OCI-M2 (cell line): ENCODE results near the gene ACVR1B.

Experiments used
- DNase-seq: peaks from one replicate; lab custom pipeline; 2025; ENCODE audit not compliant: unreplicated experiment; lab: John Stamatoyannopoulos, UW

Gene ACVR1B

DNA sequence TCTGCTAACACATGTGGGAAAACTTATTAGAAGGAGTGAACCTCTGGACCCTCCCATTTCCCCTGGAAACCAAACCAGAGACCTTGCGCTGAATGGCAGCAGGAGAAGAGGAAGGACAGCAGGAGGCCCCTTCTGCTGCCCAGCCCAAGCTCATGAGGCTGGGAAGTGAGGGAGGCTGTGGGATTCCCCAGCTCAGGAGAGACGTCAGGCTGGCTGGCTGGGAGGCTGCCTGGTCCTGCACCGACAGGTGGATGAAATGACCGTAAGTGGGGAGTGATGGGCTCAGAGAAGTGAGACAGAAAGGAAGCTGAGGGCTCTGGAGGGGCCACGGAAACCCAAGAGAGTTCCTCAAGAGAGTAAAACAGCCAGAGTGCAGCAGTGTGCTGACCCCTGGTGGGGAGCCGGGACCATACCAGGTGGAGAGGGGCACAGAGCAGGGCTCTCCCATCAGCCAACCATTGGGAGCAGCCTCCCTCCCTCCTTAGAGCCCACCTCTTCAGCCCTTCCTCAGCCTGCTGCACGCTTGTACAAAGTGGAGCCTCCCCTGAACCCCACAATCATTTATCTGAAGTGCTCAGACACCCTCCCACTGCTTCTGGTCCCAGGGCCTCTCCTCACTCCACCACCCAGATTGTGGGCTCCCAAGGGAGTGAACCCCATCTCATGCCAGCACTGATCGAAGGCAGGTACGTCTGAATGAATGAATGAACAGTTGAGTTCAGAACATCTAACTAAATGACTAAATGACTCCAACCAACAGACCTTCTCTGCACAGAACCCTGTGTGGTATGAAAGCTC lies 69.2 kb downstream of the ACVR1B start:
- DNase-seq, result peak; percentile 25

DNA sequence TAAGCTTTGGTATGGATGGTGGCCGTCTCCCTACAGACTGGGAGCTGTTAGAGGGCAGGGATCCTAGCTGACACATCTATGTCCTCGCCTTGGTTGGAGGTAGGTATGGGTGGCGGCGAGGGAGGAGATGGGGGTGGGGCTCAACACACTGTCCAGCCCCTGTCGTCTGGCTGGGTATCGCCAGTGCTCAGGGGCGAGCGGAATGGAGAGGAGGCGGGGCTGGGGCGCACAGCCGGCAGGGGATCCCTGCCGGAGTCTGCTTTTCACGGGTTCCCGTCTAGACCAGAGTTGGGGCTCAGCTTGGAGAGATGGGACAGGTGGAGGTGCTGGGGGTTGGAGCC lies 71.3 kb downstream of the ACVR1B start:
- DNase-seq, result no peak

GRCh38 chr12:52023182-52023975 lies 71.9 kb downstream of the ACVR1B start:
- DNase-seq, result no peak

DNA sequence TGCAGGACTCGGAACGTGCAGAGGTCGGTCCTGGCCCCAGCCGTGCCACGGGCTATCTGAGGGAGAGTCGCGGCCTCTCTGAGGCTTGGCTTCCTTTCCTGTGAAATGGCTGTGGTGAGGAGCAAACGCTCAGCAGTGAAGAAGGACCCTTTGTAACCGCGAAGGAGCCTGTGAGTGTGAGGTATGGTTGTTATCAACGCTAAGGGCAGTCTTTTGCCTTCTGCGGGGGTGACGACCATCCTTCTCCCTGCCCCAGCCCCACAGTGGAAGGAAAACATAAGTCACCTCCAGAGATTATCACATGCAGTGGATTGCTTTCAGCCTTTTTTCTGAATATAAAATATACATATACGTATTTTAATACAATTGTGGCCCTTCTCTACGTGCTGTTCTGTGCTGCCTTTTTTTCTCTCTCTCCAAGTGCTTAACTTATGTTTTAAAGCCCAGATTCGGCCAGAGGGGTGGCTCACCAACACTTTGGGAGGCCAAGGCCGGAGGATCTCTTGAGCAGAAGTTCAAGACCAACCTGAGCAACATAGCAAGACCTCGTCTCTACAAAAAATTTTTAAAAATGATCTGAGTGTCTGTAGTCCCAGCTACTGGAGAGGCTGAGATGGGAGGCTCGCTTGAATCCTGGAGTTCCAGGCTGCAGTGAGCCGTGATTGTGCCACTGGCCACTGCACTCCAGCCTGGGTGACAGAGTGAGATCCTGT lies 72.6 kb downstream of the ACVR1B start:
- DNase-seq, result no peak

DNA sequence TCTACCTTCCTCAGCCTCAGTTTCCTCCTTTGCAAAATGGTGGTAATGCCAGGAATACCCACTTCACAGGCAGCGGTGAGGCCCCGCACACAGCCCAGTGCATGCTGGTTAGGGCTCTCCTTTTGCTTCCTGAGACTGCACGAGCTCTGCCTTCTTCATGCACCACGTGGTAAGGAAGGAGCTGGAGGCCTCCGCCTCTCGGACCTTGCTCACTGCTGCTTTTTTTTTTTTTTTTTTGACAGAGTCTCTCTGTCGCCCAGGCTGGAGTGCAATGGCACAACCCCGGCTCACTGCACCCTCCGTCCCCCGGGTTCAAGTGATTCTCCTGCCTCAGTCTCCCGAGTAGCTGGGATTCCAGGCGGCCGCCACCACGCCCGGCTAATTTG lies 73.3 kb downstream of the ACVR1B start:
- DNase-seq, result no peak

- DNase-seq, result no peak
Measured at GRCh38 chr12:52026263-52026662, 74.8 kb downstream of the ACVR1B start.

DNA sequence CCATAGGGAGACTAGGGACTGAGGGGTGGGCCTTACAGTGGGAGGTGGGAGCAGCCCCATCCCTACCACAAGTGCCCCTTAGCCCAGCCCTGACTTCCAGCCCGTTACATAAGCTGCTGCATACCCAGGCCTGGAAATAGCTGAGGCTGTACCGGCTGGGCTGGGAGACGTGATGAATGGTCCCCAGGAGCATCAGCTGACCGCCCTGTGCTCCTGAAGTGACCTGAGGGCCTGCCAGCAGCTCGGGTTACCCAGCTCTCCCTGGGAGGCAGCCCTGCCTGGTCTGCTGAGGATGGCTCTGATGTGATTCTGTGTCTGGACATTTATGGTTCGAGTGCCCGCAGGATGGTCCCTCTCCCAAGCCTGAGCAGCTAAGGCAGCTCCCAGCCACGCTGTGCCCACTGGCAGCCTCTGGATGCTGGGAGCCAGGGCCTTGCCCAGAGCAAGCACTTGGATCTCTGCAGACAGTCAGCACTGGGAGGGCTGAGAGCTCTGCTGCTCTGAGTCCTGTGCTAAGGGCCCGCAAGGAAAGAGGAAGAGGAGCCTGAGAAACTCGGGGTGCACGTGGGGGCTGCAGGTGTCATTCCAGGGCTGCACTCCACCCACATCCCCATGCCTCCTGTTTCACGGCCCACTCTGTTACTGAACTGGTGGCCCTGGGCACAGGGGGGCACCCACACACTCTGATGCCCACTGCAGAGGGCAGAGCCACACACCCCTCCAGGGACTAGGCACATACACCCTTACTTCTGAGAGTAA lies 75.8 kb downstream of the ACVR1B start:
- DNase-seq, result no peak

DNA sequence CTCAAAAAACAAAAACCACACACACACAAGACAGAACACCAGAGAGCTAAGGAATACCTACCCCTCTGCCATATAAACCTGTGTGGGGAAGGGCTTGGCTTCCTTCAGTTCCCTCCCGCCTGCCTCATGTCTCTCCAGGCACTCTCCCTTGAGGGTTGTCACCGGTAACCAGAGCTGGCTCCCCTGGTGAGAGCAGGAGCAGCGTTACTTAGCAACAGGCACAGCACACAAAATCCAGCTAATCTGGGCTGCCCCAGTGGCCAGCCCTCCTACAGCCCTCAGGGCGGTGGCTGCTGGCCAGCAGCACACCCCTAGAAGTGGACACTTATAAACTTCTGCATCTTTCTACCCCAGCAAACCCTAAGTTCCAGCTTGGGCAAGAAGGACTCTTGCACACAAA lies 78.2 kb downstream of the ACVR1B start:
- no peak for DNase-seq

GRCh38 chr12:52032446-52032803 lies 80.9 kb downstream of the ACVR1B start:
- DNase-seq, result no peak

GRCh38 chr12:52032804-52033445 lies 81.4 kb downstream of the ACVR1B start:
- DNase-seq, result peak; percentile 27

DNA sequence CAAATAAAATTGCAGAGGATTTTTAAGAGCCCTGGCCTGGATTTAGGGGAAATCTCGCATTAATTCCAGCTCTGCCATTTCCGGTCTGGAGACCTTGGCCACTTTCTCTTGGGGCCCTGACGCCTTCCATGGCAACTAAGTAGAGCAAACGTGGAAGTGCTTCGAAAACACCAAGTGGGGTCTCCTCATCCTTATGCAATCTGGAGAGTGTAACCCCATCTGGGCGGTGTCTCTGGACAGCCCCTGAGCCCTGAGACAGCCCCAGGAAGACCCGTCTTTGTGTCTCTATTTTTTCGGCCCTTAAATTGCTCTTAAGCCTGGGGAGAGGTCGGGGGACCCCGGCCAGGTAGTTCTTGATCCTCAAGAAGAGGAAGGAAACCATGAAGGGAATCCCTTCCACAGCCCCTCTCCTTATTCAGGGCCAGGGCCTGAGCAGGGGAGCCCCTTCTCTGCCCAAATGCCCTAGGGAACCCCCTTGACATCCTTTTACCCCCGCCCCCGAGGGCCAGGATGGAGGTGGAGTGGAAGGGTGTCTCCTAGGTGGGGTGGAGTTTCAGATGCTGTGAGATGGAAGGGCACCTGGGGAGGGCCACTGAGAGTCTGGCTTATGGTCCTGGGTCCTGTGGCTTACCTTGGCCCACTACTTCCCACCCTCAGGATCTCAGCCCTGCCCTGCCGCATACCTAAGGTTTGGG lies 82.1 kb downstream of the ACVR1B start:
- no peak for DNase-seq

DNA sequence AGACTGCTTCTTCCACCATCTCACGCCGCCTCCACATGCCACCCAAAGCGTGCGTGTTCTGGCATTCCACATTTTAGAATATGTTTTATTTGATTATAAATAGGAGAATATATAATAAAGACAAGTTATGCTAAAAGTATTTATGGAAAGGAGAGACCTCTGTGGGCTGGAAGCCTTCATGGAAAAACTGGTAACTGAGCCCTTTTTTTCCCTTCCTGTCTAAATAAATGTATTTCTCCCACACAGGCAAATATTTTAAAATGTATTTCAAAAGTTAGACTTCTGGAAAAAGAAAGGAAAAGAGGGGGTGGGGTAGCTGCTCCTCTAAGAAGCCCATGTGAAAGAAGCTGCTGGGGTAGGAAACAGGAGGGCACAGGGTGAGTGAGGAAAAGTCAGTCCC lies 83.7 kb downstream of the ACVR1B start:
- DNase-seq, result no peak

- DNase-seq, result no peak
Measured at GRCh38 chr12:52035926-52036325, 84.4 kb downstream of the ACVR1B start.

- DNase-seq, result no peak
Measured at GRCh38 chr12:52036587-52037171, 85.2 kb downstream of the ACVR1B start.

DNA sequence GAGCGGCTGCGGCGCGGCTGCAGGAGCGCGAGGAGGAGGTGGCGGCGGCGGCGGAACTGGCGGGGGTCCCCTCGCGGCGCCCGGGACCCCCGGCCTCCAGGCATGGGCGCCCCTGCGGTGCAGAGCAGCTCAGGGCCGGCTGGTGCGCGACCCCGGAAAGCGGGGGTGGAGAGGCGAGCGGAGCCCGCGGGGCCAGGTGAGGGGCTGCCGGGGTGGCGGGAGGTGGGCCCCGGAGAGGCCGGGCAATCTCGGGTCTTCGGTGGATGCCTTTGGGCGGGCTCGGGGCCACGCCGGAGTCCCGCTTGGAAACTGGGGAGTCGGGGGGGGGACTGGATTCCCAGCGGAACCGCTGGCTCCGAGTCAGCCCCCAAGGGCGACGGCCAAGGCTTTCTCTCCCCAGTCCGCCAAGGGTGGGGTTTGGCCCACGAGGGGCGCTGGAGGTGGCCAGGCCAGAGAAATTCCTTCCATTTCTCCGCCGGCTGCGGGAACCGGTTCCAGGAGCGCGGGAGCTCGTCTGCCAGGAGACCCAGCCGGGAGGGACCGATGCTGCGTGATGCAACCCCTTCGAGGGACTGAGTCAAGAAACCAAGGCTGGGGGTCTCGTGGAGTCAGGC lies 85.9 kb downstream of the ACVR1B start:
- DNase-seq, result no peak

- DNase-seq, result no peak
Measured at GRCh38 chr12:52038447-52038846, 86.9 kb downstream of the ACVR1B start.

DNA sequence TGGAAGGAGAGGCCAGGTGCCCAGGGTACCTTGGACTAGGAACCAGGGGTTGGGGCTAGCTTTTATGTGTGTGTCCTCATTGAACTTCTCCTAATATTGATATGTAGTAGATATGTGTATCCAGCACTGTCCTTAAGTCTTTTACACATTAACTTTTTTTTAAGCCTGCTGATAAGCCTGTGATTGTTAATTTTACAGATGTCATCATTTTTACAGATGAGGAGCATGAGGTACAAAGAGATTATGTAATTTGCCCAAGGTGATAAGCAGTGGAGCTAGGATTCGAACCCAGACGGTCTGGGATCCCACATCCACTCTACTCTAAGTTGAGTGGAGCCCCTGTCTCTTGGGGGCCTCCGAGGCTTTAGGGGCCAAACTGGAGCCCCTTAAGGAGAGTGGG lies 89.5 kb downstream of the ACVR1B start:
- no peak for DNase-seq

DNA sequence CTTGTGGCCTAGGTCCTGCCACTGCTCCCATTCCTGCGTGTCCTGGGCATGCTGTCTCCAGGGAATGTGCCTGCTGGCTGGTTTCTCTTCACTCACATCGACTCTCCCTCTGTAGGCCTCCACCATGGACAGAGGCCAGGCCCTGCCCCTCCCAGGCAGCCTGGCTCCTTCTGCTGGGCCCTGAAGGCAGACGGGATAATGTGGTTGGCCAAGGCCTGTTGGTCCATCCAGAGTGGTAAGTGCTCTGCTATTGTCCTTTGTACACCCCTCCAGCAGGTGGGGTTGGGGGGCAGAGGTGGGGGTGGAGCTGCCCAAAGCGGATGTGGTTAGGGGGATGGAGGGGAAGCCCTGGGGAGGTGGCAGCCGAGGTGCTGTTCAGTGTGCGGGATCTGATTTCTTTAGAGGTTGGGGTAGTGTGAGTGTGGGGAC lies 90.2 kb downstream of the ACVR1B start:
- no peak for DNase-seq

- DNase-seq, result no peak
Measured at GRCh38 chr12:52042706-52043385, 91.3 kb downstream of the ACVR1B start.
